ENCODE measurements around the gene PPP1R18. TPM values are rescaled to one million over a fixed set of nuclear protein-coding genes. Genes with fewer than 3 reads are reported as not detected.
A peak's percentile ranks its signal among the peaks of the same experiment; 100 is the strongest.

Gene PPP1R18
- total and polyA plus RNA-seq, 9 of the 15 experiments (the other 6 are each of a cell fraction or from before 2014, with no cell fraction given): 12.0 to 99.2 (median 42.6) TPM

DNA sequence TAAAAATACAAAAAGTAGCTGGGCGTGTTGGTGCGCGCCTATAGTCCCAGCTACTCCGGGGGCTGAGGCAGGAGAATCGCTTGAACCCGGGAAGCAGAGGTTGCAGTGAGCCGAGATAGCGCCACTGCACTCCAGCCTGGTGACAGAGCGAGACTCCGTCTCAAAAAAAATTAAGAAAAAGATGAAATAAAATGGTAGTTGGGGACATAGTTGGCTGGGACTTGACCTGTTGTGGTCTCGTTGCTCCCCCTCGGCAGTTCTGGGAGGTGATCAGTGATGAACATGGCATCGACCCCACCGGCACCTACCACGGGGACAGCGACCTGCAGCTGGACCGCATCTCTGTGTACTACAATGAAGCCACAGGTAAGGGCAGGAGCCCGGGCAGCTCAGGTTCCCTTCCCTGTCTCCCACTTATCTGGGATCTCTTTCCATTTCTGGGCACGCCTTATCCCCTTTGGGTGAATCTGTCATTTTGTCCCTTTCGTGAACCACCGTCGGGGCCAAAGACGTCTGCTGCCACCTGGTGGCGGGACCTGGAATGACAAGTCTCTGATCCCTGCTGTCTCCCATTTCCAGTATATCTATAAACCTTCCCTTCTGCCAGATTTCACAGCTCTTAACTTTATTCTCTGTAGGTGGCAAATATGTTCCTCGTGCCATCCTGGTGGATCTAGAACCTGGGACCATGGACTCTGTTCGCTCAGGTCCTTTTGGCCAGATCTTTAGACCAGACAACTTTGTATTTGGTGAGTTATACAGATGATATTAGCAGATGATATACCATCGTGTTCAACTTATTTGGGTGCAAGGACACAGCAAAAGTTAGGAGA lies 36.1 kb upstream of the PPP1R18 start (continued):
- TF ChIP-seq, protein P1, sequence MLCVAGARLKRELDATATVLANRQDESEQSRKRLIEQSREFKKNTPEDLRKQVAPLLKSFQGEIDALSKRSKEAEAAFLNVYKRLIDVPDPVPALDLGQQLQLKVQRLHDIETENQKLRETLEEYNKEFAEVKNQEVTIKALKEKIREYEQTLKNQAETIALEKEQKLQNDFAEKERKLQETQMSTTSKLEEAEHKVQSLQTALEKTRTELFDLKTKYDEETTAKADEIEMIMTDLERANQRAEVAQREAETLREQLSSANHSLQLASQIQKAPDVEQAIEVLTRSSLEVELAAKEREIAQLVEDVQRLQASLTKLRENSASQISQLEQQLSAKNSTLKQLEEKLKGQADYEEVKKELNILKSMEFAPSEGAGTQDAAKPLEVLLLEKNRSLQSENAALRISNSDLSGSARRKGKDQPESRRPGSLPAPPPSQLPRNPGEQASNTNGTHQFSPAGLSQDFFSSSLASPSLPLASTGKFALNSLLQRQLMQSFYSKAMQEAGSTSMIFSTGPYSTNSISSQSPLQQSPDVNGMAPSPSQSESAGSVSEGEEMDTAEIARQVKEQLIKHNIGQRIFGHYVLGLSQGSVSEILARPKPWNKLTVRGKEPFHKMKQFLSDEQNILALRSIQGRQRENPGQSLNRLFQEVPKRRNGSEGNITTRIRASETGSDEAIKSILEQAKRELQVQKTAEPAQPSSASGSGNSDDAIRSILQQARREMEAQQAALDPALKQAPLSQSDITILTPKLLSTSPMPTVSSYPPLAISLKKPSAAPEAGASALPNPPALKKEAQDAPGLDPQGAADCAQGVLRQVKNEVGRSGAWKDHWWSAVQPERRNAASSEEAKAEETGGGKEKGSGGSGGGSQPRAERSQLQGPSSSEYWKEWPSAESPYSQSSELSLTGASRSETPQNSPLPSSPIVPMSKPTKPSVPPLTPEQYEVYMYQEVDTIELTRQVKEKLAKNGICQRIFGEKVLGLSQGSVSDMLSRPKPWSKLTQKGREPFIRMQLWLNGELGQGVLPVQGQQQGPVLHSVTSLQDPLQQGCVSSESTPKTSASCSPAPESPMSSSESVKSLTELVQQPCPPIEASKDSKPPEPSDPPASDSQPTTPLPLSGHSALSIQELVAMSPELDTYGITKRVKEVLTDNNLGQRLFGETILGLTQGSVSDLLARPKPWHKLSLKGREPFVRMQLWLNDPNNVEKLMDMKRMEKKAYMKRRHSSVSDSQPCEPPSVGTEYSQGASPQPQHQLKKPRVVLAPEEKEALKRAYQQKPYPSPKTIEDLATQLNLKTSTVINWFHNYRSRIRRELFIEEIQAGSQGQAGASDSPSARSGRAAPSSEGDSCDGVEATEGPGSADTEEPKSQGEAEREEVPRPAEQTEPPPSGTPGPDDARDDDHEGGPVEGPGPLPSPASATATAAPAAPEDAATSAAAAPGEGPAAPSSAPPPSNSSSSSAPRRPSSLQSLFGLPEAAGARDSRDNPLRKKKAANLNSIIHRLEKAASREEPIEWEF (CRISPR knock-in tag; IDR thresholded peaks at IDR 0.05): no peak
- no peak for TF ChIP-seq HMG20B (CRISPR knock-in tag; IDR thresholded peaks at IDR 0.05)
- no peak for TF ChIP-seq KDM5B (IDR thresholded peaks at IDR 0.05; ENCODE audit: insufficient replicate concordance, low read depth, low read length)
- TF ChIP-seq ZBTB7A (IDR thresholded peaks at IDR 0.05; ENCODE audit: borderline replicate concordance, control insufficient read depth, low read depth, low read length): no peak; the same call in 1 of the 2 replicates
- no peak for TF ChIP-seq KAT8 (IDR thresholded peaks at IDR 0.05; ENCODE audit: low read depth)
- TF ChIP-seq, protein P2, sequence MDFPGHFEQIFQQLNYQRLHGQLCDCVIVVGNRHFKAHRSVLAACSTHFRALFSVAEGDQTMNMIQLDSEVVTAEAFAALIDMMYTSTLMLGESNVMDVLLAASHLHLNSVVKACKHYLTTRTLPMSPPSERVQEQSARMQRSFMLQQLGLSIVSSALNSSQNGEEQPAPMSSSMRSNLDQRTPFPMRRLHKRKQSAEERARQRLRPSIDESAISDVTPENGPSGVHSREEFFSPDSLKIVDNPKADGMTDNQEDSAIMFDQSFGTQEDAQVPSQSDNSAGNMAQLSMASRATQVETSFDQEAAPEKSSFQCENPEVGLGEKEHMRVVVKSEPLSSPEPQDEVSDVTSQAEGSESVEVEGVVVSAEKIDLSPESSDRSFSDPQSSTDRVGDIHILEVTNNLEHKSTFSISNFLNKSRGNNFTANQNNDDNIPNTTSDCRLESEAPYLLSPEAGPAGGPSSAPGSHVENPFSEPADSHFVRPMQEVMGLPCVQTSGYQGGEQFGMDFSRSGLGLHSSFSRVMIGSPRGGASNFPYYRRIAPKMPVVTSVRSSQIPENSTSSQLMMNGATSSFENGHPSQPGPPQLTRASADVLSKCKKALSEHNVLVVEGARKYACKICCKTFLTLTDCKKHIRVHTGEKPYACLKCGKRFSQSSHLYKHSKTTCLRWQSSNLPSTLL (IDR thresholded peaks at IDR 0.05): peak; percentile 18; the same call in 1 of the 2 replicates
- TF ChIP-seq SETDB1 (IDR thresholded peaks at IDR 0.05; ENCODE audit: low read length): no peak
- TF ChIP-seq FOS (IDR thresholded peaks at IDR 0.05; ENCODE audit: extremely low read depth, insufficient read length): no peak
- peak in 2 of 3 experiments; percentile 47 to 76 for TF ChIP-seq YY1 (IDR thresholded peaks at IDR 0.05; ENCODE audit: borderline replicate concordance in 1 of 3, control insufficient read depth in 1 of 3, extremely low read depth in 1 of 3, insufficient read depth in 3 of 3, insufficient read length in 1 of 3, insufficient replicate concordance in 2 of 3, low read depth in 1 of 3, low read length in 2 of 3)
- TF ChIP-seq, protein P3, sequence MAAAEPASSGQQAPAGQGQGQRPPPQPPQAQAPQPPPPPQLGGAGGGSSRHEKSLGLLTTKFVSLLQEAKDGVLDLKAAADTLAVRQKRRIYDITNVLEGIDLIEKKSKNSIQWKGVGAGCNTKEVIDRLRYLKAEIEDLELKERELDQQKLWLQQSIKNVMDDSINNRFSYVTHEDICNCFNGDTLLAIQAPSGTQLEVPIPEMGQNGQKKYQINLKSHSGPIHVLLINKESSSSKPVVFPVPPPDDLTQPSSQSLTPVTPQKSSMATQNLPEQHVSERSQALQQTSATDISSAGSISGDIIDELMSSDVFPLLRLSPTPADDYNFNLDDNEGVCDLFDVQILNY (CRISPR knock-in tag; IDR thresholded peaks at IDR 0.05): 0 out of 2 replicates have a peak, but pooled peaks have one; percentile 68
- no peak for TF ChIP-seq ZNF436 (CRISPR knock-in tag; IDR thresholded peaks at IDR 0.05)
- TF ChIP-seq, protein P4, sequence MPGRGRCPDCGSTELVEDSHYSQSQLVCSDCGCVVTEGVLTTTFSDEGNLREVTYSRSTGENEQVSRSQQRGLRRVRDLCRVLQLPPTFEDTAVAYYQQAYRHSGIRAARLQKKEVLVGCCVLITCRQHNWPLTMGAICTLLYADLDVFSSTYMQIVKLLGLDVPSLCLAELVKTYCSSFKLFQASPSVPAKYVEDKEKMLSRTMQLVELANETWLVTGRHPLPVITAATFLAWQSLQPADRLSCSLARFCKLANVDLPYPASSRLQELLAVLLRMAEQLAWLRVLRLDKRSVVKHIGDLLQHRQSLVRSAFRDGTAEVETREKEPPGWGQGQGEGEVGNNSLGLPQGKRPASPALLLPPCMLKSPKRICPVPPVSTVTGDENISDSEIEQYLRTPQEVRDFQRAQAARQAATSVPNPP (IDR thresholded peaks at IDR 0.05; ENCODE audit: borderline replicate concordance, insufficient read depth, insufficient read length): no peak
- TF ChIP-seq, protein P5, sequence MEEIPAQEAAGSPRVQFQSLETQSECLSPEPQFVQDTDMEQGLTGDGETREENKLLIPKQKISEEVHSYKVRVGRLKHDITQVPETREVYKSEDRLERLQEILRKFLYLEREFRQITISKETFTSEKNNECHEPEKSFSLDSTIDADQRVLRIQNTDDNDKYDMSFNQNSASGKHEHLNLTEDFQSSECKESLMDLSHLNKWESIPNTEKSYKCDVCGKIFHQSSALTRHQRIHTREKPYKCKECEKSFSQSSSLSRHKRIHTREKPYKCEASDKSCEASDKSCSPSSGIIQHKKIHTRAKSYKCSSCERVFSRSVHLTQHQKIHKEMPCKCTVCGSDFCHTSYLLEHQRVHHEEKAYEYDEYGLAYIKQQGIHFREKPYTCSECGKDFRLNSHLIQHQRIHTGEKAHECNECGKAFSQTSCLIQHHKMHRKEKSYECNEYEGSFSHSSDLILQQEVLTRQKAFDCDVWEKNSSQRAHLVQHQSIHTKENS (CRISPR knock-in tag; IDR thresholded peaks at IDR 0.05): no peak
- no peak for TF ChIP-seq ZNF224 (CRISPR knock-in tag; IDR thresholded peaks at IDR 0.05)
